K562 (cell line): Measurements from ENCODE around the gene CHN2. TPM values are rescaled to one million over a fixed set of nuclear protein-coding genes. Genes with fewer than 3 reads are reported as not detected.

ENCODE experiments used
- ATAC-seq: fragments of 200-7000 bp; cut with Tn5 transposase; 3 replicates; pipeline ENCODE4 v1.9.1; 2020; ENCODE audit warnings: moderate library complexity
- BruUV-seq: library from RNA; stranded (reverse); fragments of 400-500 nt; replicated peaks from 2 replicates; lab custom pipeline; 2021; lab: Mats Ljungman, UMichigan
- CTCF ChIA-PET: fragments of 300-600 bp; formaldehyde crosslinking; extraction: SDS; loops from one replicate; lab custom pipeline; 2021; ENCODE audit warnings: low intra/inter-chr PET ratio; lab: Yijun Ruan, JAX
- POLR2A ChIA-PET: fragments of 300-600, 350-650 bp; sonication (Branson Sonifier 250); formaldehyde crosslinking; extraction: SDS; loops from one replicate; lab custom pipeline; 2021; ENCODE audit warnings: antibody characterized with exemption, inconsistent platforms; lab: Yijun Ruan, JAX
- DNase-seq, 4 experiments: peaks; one replicate each; pipeline versions ENCODE4 v3.0.0 to v3.0.0-alpha.2; 2011 to 2018; ENCODE audit warnings: low spot score in 3 of 4, mixed read lengths in 3 of 4; ENCODE audit errors: extremely low read depth in 1 of 4
- FAIRE-seq: peaks from 2 replicates; lab custom pipeline; 2011; peaks lifted over from hg19 to GRCh38; lab: Jason Lieb, UNC
- H2AFZ ChIP-seq: 2 replicates; pipeline ENCODE4 v1.6.0; 2011; ENCODE audit warnings: low read depth, low read length, control low read depth, inconsistent platforms
- H3K27ac ChIP-seq: fragments of 200-600 bp; 3 replicates; pipeline ENCODE4 v1.8.0; 2011; ENCODE audit warnings: low read depth, mild to moderate bottlenecking, control low read depth, inconsistent platforms, low read length, moderate library complexity, mixed read lengths; ENCODE audit errors: extremely low read depth
- H3K27me3 ChIP-seq, 2 experiments: fragments of 300-600 bp in 1 of 2; 2 replicates in 1 of 2; 3 replicates in 1 of 2; pipeline versions ENCODE4 v1.6.0 to v1.8.0; 2011; ENCODE audit warnings: inconsistent platforms in 2 of 2, low read length in 2 of 2, mild to moderate bottlenecking in 1 of 2, mixed read lengths in 1 of 2, moderate library complexity in 1 of 2; ENCODE audit not compliant: control insufficient read depth in 2 of 2, insufficient read depth in 2 of 2
- H3K36me3 ChIP-seq: fragments of 300-600 bp; 3 replicates; pipeline ENCODE4 v1.8.0; 2011; ENCODE audit warnings: mild to moderate bottlenecking, low read length, inconsistent platforms; ENCODE audit not compliant: control insufficient read depth, insufficient read depth
- H3K4me1 ChIP-seq, 2 experiments: fragments of 200-600 bp in 1 of 2; replicated peaks in 1 of 2; 2 replicates in 1 of 2; 3 replicates in 1 of 2; pipeline versions ENCODE4 v1.5.1 to v1.8.0; 2011; ENCODE audit warnings: inconsistent platforms in 2 of 2, low read length in 2 of 2, mild to moderate bottlenecking in 1 of 2, mixed read lengths in 1 of 2, moderate library complexity in 1 of 2; ENCODE audit not compliant: control insufficient read depth in 2 of 2, insufficient read depth in 2 of 2
- H3K4me2 ChIP-seq: 2 replicates; pipeline ENCODE4 v1.6.1; 2011; ENCODE audit warnings: low read length, control low read depth, inconsistent platforms, mixed read lengths; ENCODE audit not compliant: insufficient read depth
- H3K4me3 ChIP-seq: fragments of 200-600 bp; sonication (generic), shearing (Covaris generic); 2 replicates; pipeline ENCODE4 v1.5.1; 2016; ENCODE audit warnings: control low read depth, inconsistent platforms
- H3K79me2 ChIP-seq: fragments of 200-600 bp; 3 replicates; pipeline ENCODE4 v1.8.0; 2011; ENCODE audit warnings: low read length, inconsistent platforms; ENCODE audit not compliant: control insufficient read depth, insufficient read depth
- H3K9ac ChIP-seq, 2 experiments: 2 replicates each; pipeline versions ENCODE4 v1.6.0 to v1.6.1; 2011; ENCODE audit warnings: low read depth in 2 of 2, low read length in 2 of 2, control low read depth in 1 of 2, inconsistent platforms in 1 of 2, mild to moderate bottlenecking in 1 of 2, mixed read lengths in 1 of 2; ENCODE audit not compliant: insufficient read depth in 1 of 2
- H3K9me1 ChIP-seq: one replicate; pipeline ENCODE4 v1.6.0; 2011; ENCODE audit warnings: inconsistent platforms, mild to moderate bottlenecking, low read length, moderate library complexity; ENCODE audit not compliant: control insufficient read depth, insufficient read depth
- H3K9me3 ChIP-seq: replicated peaks from 2 replicates; pipeline ENCODE4 v1.5.1; 2011; ENCODE audit warnings: low read depth, low read length, inconsistent platforms; ENCODE audit not compliant: control insufficient read depth, insufficient read depth
- H4K20me1 ChIP-seq: replicated peaks from 2 replicates; pipeline ENCODE4 v1.6.1; 2011; ENCODE audit warnings: low read length, inconsistent platforms, mixed read lengths; ENCODE audit not compliant: control insufficient read depth, insufficient read depth
- FOXP1 ChIP-seq: sonication (generic); formaldehyde crosslinking; IDR thresholded peaks from 2 replicates; pipeline ENCODE4 v1.8.0; 2022; ENCODE audit warnings: mild to moderate bottlenecking, missing genetic modification reagents
- NCOA6 ChIP-seq: fragments of 450-650 bp; IDR thresholded peaks from 2 replicates; pipeline ENCODE4 v1.6.1; 2017; ENCODE audit warnings: mild to moderate bottlenecking
- PCBP1 ChIP-seq: fragments of 200-400 bp; formaldehyde crosslinking; IDR thresholded peaks from 2 replicates; pipeline ENCODE4 v1.6.1; 2018; ENCODE audit warnings: mild to moderate bottlenecking, low read depth, low read length; ENCODE audit not compliant: poor library complexity, severe bottlenecking
- PHTF2 ChIP-seq: fragments of 250-450 bp; sonication (Bioruptor Pico); IDR thresholded peaks from 2 replicates; pipeline ENCODE4 v1.5.0; 2021; ENCODE audit warnings: mild to moderate bottlenecking
- RBM15 ChIP-seq: fragments of 200-400 bp; formaldehyde crosslinking; IDR thresholded peaks from 2 replicates; pipeline ENCODE4 v1.6.1; 2018; ENCODE audit warnings: mild to moderate bottlenecking, low read length, moderate library complexity; ENCODE audit not compliant: insufficient read depth
- SNRNP70 ChIP-seq: fragments of 200-400 bp; formaldehyde crosslinking; optimal IDR thresholded peaks from 2 replicates; pipeline ENCODE3; 2017; ENCODE audit warnings: low read depth, low read length
- SRSF3 ChIP-seq: fragments of 200-400 bp; formaldehyde crosslinking; IDR thresholded peaks from 2 replicates; pipeline ENCODE4 v1.6.1; 2016; ENCODE audit warnings: mild to moderate bottlenecking, low read length, moderate library complexity; ENCODE audit not compliant: insufficient read depth
- TOE1 ChIP-seq, 2 experiments: fragments of 450-650 bp in 1 of 2; sonication (generic) in 1 of 2; formaldehyde crosslinking in 1 of 2; IDR thresholded peaks; 2 replicates each; pipeline versions ENCODE4 v1.7.1 to v1.8.0; 2016 to 2022; ENCODE audit warnings: borderline replicate concordance in 2 of 2, mild to moderate bottlenecking in 2 of 2, antibody characterized with exemption in 1 of 2, inconsistent platforms in 1 of 2, low read depth in 1 of 2, missing genetic modification reagents in 1 of 2, moderate library complexity in 1 of 2
- U2AF2 ChIP-seq: fragments of 200-400 bp; formaldehyde crosslinking; optimal IDR thresholded peaks from 2 replicates; pipeline ENCODE3; 2017; ENCODE audit warnings: low read depth, mild to moderate bottlenecking, low read length
- YY1 ChIP-seq, 3 experiments: IDR thresholded peaks; 2 replicates each; pipeline ENCODE4 v1.6.1; 2011; ENCODE audit warnings: low read length in 2 of 3, mild to moderate bottlenecking in 2 of 3, moderate library complexity in 2 of 3, borderline replicate concordance in 1 of 3, control low read depth in 1 of 3, low read depth in 1 of 3; ENCODE audit not compliant: insufficient read depth in 3 of 3, insufficient replicate concordance in 2 of 3, control insufficient read depth in 1 of 3, insufficient read length in 1 of 3; ENCODE audit errors: extremely low read depth in 1 of 3
- ZNF324 ChIP-seq: fragments of 250-450 bp; sonication (Bioruptor Pico); IDR thresholded peaks from 2 replicates; pipeline ENCODE4 v1.4.0; 2020; ENCODE audit warnings: mild to moderate bottlenecking
- ZNF445 ChIP-seq: fragments of 250-450 bp; sonication (Bioruptor Pico); IDR thresholded peaks from 2 replicates; pipeline ENCODE4 v1.4.0; 2020; ENCODE audit warnings: low read depth, mild to moderate bottlenecking, moderate library complexity
- WGBS: fragments of 100-300 bp; shearing (Covaris generic); methylation state at CpG from one replicate; pipeline ENCODE4 v1.1.6; 2016; ENCODE audit warnings: low coverage, mixed read lengths; ENCODE audit not compliant: insufficient coverage; ENCODE audit errors: missing lambda C conversion rate; 5-methylcytosine and 5-hydroxymethylcytosine counted together
- in situ Hi-C: fragments of 300-500 bp; cut with MboI; formaldehyde crosslinking; loops from 4 replicates; pipeline ENCODE4 v1.15.0; 2018; ENCODE audit warnings: inconsistent platforms, mixed read lengths
- intact Hi-C: fragments of 100-400 bp; cut with micrococcal nuclease; formaldehyde crosslinking; loops from 2 replicates; pipeline ENCODE4 v1.14.2; 2022
- polyA plus RNA-seq, 8 experiments: library from polyadenylated mRNA; depleted of rRNA in 4 of 8; stranded (reverse) in 5 of 8; unstranded in 3 of 8; fragments of >200 nt; fragmentation: Nextera tagmentation in 2 of 8; fragmentation: Illumina TruSeq in 1 of 8; extraction: Ambion mirVana in 2 of 8; extraction: Trizol in 1 of 8; gene quantifications; 2 replicates each; pipeline versions ENCODE4 v1.2.1 to v1.2.3, GENCODE V29; 2011 to 2014; ENCODE audit warnings: inconsistent platforms in 1 of 8, missing spikeins in 1 of 8
- total RNA-seq, 7 experiments: library from RNA; depleted of rRNA in 6 of 7; stranded (reverse); fragments of >200 nt in 6 of 7; fragmentation: Illumina TruSeq in 2 of 7; extraction: Trizol in 2 of 7; gene quantifications; 2 replicates each; pipeline versions ENCODE4 v1.2.1 to v1.2.3, GENCODE V29; 2011 to 2021; ENCODE audit warnings: low replicate concordance in 1 of 7
- TF ChIP-seq, protein P1 (sequence below): IDR thresholded peaks from 3 replicates; pipeline ENCODE4 v1.6.1; 2011; ENCODE audit warnings: borderline replicate concordance, mild to moderate bottlenecking; ENCODE audit not compliant: insufficient read length, insufficient read depth
- TF ChIP-seq, protein P2 (sequence below): fragments of 250-450 bp; sonication (Bioruptor Pico); IDR thresholded peaks from 2 replicates; pipeline ENCODE4 v1.5.0; 2022; ENCODE audit warnings: mild to moderate bottlenecking

The CHN2 gene
- total and polyA plus RNA-seq, 9 of the 15 experiments (the other 6 are each of a cell fraction or from before 2014, with no cell fraction given): 0.12 to 2.1 (median 0.31) TPM; not detected in 1

DNA sequence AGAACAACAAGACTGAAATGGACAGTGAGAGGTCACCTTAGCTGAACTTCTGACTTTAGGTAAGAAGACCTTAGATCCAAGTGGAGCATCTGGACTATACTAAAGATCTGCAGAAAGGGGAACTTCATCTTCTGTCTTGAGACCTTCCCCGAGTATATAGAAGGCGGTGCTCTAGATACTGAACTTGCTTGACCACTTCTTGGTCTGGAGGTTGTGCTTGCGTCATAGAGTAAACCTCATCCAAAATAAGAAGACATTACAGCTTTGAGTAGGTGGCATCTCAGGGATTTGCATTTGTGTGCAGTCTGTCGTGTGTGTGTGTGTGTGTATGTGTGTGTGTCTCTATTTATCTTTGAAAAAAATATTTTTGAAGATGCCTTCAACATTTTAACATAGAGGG lies 157.5 kb downstream of the CHN2 start:
- ChIA-PET POLR2A (no interaction called here), CTCF (no interaction called here)
- H3K4me3 ChIP-seq: no peak overlapping the region
- no peak for DNase-seq
- 6% methylated on average over 4 of the region's 4 CpGs for WGBS
- no peak overlapping the region for H3K27ac ChIP-seq
- H4K20me1 ChIP-seq: no peaks in the 10 kb centered on the region
- BruUV-seq: no TSS peak
- in situ Hi-C loops (no loop called here), intact Hi-C loops (no loop called here)
- H3K9me3 ChIP-seq: no peaks in the 10 kb centered on the region
- H3K4me1 ChIP-seq: no peaks in the 10 kb centered on the region
- H3K9me1 ChIP-seq: no peaks in the 10 kb centered on the region
- H3K27me3 ChIP-seq: no peaks in the 10 kb centered on the region; a peak in 1 of 5 replicates
- no peak overlapping the region for H2AFZ ChIP-seq
- no peak overlapping the region for H3K4me2 ChIP-seq
- no peaks in the 10 kb centered on the region for H3K79me2 ChIP-seq
- no peak for ATAC-seq
- no peaks in the 10 kb centered on the region for H3K36me3 ChIP-seq
- no peak for FAIRE-seq
- no peak overlapping the region for H3K9ac ChIP-seq
- TF ChIP-seq SNRNP70: no peak
- no peak for TF ChIP-seq YY1 (IDR thresholded peaks at IDR 0.05; ENCODE audit: borderline replicate concordance in 1 of 3, control insufficient read depth in 1 of 3, extremely low read depth in 1 of 3, insufficient read depth in 3 of 3, insufficient read length in 1 of 3, insufficient replicate concordance in 2 of 3, low read depth in 1 of 3, low read length in 2 of 3)
- no peak for TF ChIP-seq PHTF2 (CRISPR knock-in tag)
- TF ChIP-seq ZNF445 (CRISPR knock-in tag): no peak
- no peak for TF ChIP-seq RBM15
- TF ChIP-seq, protein P1, sequence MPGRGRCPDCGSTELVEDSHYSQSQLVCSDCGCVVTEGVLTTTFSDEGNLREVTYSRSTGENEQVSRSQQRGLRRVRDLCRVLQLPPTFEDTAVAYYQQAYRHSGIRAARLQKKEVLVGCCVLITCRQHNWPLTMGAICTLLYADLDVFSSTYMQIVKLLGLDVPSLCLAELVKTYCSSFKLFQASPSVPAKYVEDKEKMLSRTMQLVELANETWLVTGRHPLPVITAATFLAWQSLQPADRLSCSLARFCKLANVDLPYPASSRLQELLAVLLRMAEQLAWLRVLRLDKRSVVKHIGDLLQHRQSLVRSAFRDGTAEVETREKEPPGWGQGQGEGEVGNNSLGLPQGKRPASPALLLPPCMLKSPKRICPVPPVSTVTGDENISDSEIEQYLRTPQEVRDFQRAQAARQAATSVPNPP: no peak
- no peak for TF ChIP-seq U2AF2
- TF ChIP-seq SRSF3: no peak
- TF ChIP-seq, protein P2, sequence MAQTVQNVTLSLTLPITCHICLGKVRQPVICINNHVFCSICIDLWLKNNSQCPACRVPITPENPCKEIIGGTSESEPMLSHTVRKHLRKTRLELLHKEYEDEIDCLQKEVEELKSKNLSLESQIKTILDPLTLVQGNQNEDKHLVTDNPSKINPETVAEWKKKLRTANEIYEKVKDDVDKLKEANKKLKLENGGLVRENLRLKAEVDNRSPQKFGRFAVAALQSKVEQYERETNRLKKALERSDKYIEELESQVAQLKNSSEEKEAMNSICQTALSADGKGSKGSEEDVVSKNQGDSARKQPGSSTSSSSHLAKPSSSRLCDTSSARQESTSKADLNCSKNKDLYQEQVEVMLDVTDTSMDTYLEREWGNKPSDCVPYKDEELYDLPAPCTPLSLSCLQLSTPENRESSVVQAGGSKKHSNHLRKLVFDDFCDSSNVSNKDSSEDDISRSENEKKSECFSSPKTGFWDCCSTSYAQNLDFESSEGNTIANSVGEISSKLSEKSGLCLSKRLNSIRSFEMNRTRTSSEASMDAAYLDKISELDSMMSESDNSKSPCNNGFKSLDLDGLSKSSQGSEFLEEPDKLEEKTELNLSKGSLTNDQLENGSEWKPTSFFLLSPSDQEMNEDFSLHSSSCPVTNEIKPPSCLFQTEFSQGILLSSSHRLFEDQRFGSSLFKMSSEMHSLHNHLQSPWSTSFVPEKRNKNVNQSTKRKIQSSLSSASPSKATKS: no peak
- no peak for TF ChIP-seq NCOA6
- TF ChIP-seq TOE1 (IDR thresholded peaks at IDR 0.05; ENCODE audit: borderline replicate concordance): no peak
- TF ChIP-seq TOE1 (CRISPR knock-in tag; IDR thresholded peaks at IDR 0.05; ENCODE audit: borderline replicate concordance, low read depth): no peak
- no peak for TF ChIP-seq ZNF324 (CRISPR knock-in tag)
- no peak for TF ChIP-seq FOXP1 (CRISPR knock-in tag)
- TF ChIP-seq PCBP1: no peak
